ENCODE data around the gene STEAP1B. TPM values are rescaled to one million over a fixed set of nuclear protein-coding genes. Genes with fewer than 3 reads are reported as not detected.

Gene STEAP1B
- total RNA-seq, 2 experiments from 2014 or later, result 0.69 to 2.1 TPM

DNA sequence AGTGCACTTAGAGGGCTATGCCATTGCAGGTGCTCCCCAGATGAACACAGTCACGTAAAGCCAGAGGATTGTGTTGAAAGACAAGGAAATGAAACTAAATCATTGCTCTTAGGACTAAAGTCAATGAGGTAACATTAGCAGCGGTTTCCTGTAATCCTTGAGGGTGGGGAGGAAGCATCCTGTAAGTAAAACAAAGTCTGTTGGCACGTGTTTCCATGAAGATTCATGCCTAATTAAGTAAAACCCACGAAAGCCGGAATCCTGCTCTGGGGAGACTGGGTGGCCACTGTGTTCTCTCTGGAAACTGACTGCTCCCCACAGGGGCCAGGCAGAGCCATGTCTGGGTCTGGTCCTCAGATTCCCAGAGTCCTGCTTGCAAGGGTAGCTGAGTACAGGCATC lies 18.3 kb downstream of the STEAP1B start:
- Histone ChIP-seq H3K4me2 (ENCODE audit: low read length) (peak overlapping the region; percentile 68), H3K9me2 (ENCODE audit: insufficient read depth, low read length) (no peaks in the 10 kb centered on the region), H3K27ac (ENCODE audit: low read depth, low read length, poor library complexity, severe bottlenecking) (peak overlapping the region; percentile 62), H3K4me3 (ENCODE audit: low read depth, low read length, poor library complexity, severe bottlenecking) (peak overlapping the region; percentile 38), H3K79me2 (ENCODE audit: insufficient read depth, low read depth, low read length) (no peaks in the 10 kb centered on the region), H3K9me3 (ENCODE audit: low read length) (peaks cover 7% of the 10 kb centered on the region; the same call in 1 of the 2 replicates), H3K4me1 (ENCODE audit: insufficient read depth, low read length, poor library complexity, severe bottlenecking) (peaks cover 48% of the 10 kb centered on the region), H4K20me1 (ENCODE audit: insufficient read depth, low read length) (no peaks in the 10 kb centered on the region), H2AFZ (ENCODE audit: low read length) (peak overlapping the region; percentile 84), H3K36me3 (ENCODE audit: insufficient read depth, low read length) (no peaks in the 10 kb centered on the region)
- peak; percentile 88 for DNase-seq (ENCODE audit: low spot score)
- TF ChIP-seq, protein P1, sequence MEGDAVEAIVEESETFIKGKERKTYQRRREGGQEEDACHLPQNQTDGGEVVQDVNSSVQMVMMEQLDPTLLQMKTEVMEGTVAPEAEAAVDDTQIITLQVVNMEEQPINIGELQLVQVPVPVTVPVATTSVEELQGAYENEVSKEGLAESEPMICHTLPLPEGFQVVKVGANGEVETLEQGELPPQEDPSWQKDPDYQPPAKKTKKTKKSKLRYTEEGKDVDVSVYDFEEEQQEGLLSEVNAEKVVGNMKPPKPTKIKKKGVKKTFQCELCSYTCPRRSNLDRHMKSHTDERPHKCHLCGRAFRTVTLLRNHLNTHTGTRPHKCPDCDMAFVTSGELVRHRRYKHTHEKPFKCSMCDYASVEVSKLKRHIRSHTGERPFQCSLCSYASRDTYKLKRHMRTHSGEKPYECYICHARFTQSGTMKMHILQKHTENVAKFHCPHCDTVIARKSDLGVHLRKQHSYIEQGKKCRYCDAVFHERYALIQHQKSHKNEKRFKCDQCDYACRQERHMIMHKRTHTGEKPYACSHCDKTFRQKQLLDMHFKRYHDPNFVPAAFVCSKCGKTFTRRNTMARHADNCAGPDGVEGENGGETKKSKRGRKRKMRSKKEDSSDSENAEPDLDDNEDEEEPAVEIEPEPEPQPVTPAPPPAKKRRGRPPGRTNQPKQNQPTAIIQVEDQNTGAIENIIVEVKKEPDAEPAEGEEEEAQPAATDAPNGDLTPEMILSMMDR (conservative IDR thresholded peaks at IDR 0.05; ENCODE audit: low read length), result no peak
- ChIA-PET CTCF (ENCODE audit: unreplicated experiment) (interaction anchor here (0.6 to 1.8 kb wide), 3 partner anchors 13 to 372 kb away, joined by 3 to 5 read pairs (median 3); no protein-coding TSS in a partner anchor), POLR2A (interaction anchor here (1.7 to 3.1 kb wide), 2 partner anchors 13 to 46 kb away, joined by 3 to 11 read pairs; no protein-coding TSS in a partner anchor)
- no TSS peak for BruUV-seq (replicated peaks)
- intact Hi-C loops (cut with micrococcal nuclease; ENCODE audit: unreplicated experiment), result loop anchor here (2.0 kb wide), 1 partner anchor 37 kb away; no protein-coding TSS in a partner anchor

- CTCF ChIA-PET (ENCODE audit: unreplicated experiment), result interaction anchor here (1.8 kb wide), 1 partner anchor 371 kb away, joined by 5 read pairs; no protein-coding TSS in a partner anchor
- Histone ChIP-seq H3K79me2 (ENCODE audit: insufficient read depth, low read depth, low read length) (no peaks in the 10 kb centered on the region), H2AFZ (ENCODE audit: low read length) (no peak overlapping the region), H3K9me2 (ENCODE audit: insufficient read depth, low read length) (no peaks in the 10 kb centered on the region), H3K4me1 (ENCODE audit: insufficient read depth, low read length, poor library complexity, severe bottlenecking) (peaks cover 43% of the 10 kb centered on the region), H3K9me3 (ENCODE audit: low read length) (peaks cover 7% of the 10 kb centered on the region; the same call in 1 of the 2 replicates), H3K4me2 (ENCODE audit: low read length) (peak overlapping the region; percentile 68; the same call in 1 of the 2 replicates), H3K4me3 (ENCODE audit: low read depth, low read length, poor library complexity, severe bottlenecking) (no peak overlapping the region), H3K36me3 (ENCODE audit: insufficient read depth, low read length) (no peaks in the 10 kb centered on the region), H3K27ac (ENCODE audit: low read depth, low read length, poor library complexity, severe bottlenecking) (no peak overlapping the region), H4K20me1 (ENCODE audit: insufficient read depth, low read length) (no peaks in the 10 kb centered on the region)
- intact Hi-C loops (cut with micrococcal nuclease; ENCODE audit: unreplicated experiment), result loop anchor here (2.0 kb wide), 1 partner anchor 36 kb away; no protein-coding TSS in a partner anchor
- TF ChIP-seq, protein P1 (conservative IDR thresholded peaks at IDR 0.05; ENCODE audit: low read length), result no peak
- no peak for TF ChIP-seq EZH2phosphoT487 (IDR thresholded peaks at IDR 0.05; ENCODE audit: borderline replicate concordance, low read depth, low read length)
- BruUV-seq (replicated peaks), result no TSS peak
- DNase-seq (ENCODE audit: low spot score), result no peak
- POLR2A ChIA-PET, result interaction anchor here (0.6 to 3.1 kb wide), 7 partner anchors 12 to 539 kb away, joined by 3 to 11 read pairs (median 3); no protein-coding TSS in a partner anchor
These were observed 19.4 kb downstream of the STEAP1B start for GRCh38 chr7:22480523-22481075.

DNA sequence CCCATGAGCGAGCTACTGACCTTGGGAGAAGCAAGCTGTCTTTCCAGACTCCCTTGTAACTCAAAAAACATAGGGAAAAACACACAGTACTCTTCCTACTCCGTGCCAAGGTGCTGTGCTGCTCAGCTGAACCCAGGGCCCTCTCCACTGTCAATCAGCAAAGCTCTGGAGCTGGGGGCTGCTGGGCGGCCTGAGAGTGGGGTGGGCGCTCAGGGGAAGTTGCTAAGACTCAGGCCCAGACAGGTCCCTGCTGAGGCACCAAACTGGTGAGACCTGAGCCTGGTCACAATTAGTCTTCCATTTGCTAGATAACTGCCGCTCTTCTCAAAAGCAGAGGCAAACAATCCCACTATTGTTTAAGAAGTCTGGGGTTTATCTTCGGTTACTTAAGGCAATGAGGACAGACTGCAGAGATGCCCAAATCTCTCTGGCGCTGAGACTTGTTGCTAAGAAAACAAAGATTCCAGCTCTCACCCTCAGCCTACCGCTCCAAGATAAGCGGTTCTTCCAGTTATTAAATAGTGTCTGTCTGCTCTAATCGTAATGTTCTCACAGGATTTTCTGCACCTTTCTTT lies 22.0 kb downstream of the STEAP1B start:
- Histone ChIP-seq H3K9me3 (ENCODE audit: low read length) (no peaks in the 10 kb centered on the region), H3K36me3 (ENCODE audit: insufficient read depth, low read length) (no peaks in the 10 kb centered on the region), H2AFZ (ENCODE audit: low read length) (no peak overlapping the region), H3K4me3 (ENCODE audit: low read depth, low read length, poor library complexity, severe bottlenecking) (no peak overlapping the region), H4K20me1 (ENCODE audit: insufficient read depth, low read length) (no peaks in the 10 kb centered on the region), H3K27ac (ENCODE audit: low read depth, low read length, poor library complexity, severe bottlenecking) (no peak overlapping the region), H3K79me2 (ENCODE audit: insufficient read depth, low read depth, low read length) (no peaks in the 10 kb centered on the region), H3K4me1 (ENCODE audit: insufficient read depth, low read length, poor library complexity, severe bottlenecking) (peaks cover 29% of the 10 kb centered on the region), H3K9me2 (ENCODE audit: insufficient read depth, low read length) (no peaks in the 10 kb centered on the region), H3K4me2 (ENCODE audit: low read length) (no peak overlapping the region)
- DNase-seq (ENCODE audit: low spot score), result no peak
- TF ChIP-seq, protein P1 (conservative IDR thresholded peaks at IDR 0.05; ENCODE audit: low read length), result no peak
- no peak for TF ChIP-seq EZH2phosphoT487 (IDR thresholded peaks at IDR 0.05; ENCODE audit: borderline replicate concordance, low read depth, low read length)
- intact Hi-C loops (cut with micrococcal nuclease; ENCODE audit: unreplicated experiment), result no loop called here
- POLR2A ChIA-PET, result interaction anchor here (0.7 to 1.1 kb wide), 4 partner anchors 9 to 257 kb away, joined by 3 read pairs; no protein-coding TSS in a partner anchor
- CTCF ChIA-PET (ENCODE audit: unreplicated experiment), result no interaction called here
- no TSS peak for BruUV-seq (replicated peaks)
